GM18511 (cell line): ENCODE data around the gene TPST1.

Source experiments
- ATAC-seq: cut with Tn5 transposase; IDR thresholded peaks from one replicate; pipeline ENCODE4 v1.9.1; 2021; ENCODE audit warnings: mild to moderate bottlenecking, moderate library complexity; ENCODE audit not compliant: unreplicated experiment

The TPST1 gene

GRCh38 chr7:66237906-66238772 is 33.0 kb downstream of the TPST1 start:
- peak; percentile 81 for ATAC-seq

- ATAC-seq = peak; percentile 59
These were observed 33.8 kb downstream of the TPST1 start for GRCh38 chr7:66238773-66239466.

- ATAC-seq = no peak
These were observed 34.3 kb downstream of the TPST1 start for GRCh38 chr7:66239467-66239856.

GRCh38 chr7:66245008-66245407 is 39.9 kb downstream of the TPST1 start:
- ATAC-seq = peak; percentile 71

GRCh38 chr7:66246554-66247171 is 41.5 kb downstream of the TPST1 start:
- no peak for ATAC-seq

GRCh38 chr7:66247380-66248078 is 42.4 kb downstream of the TPST1 start:
- no peak for ATAC-seq

- no peak for ATAC-seq
These were observed 45.6 kb downstream of the TPST1 start for GRCh38 chr7:66250711-66251110.

GRCh38 chr7:66255534-66256100 is 50.5 kb downstream of the TPST1 start:
- ATAC-seq = no peak

GRCh38 chr7:66256281-66256680 is 51.1 kb downstream of the TPST1 start:
- no peak for ATAC-seq

- ATAC-seq = no peak
These were observed 52.3 kb downstream of the TPST1 start for GRCh38 chr7:66257481-66257880.

GRCh38 chr7:66258409-66258808 is 53.3 kb downstream of the TPST1 start:
- no peak for ATAC-seq

- ATAC-seq = no peak
These were observed 56.8 kb downstream of the TPST1 start for GRCh38 chr7:66261941-66262340.

GRCh38 chr7:66263936-66264335 is 58.8 kb downstream of the TPST1 start:
- no peak for ATAC-seq

GRCh38 chr7:66265566-66265965 is 60.4 kb downstream of the TPST1 start:
- no peak for ATAC-seq

- ATAC-seq = no peak
These were observed 62.1 kb downstream of the TPST1 start for GRCh38 chr7:66267249-66267648.

- no peak for ATAC-seq
These were observed 64.8 kb downstream of the TPST1 start for GRCh38 chr7:66269978-66270377.

GRCh38 chr7:66272321-66272720 is 67.2 kb downstream of the TPST1 start:
- ATAC-seq = no peak

- ATAC-seq = no peak
These were observed 71.2 kb downstream of the TPST1 start for GRCh38 chr7:66276363-66276762.

GRCh38 chr7:66277492-66277891 is 72.4 kb downstream of the TPST1 start:
- no peak for ATAC-seq

GRCh38 chr7:66279912-66280311 is 74.8 kb downstream of the TPST1 start:
- ATAC-seq = no peak
